Stimulated activated CD4-positive, alpha-beta T cell treated with anti-CD3 and anti-CD28 coated beads, Interleukin-1b, Interleukin-23, amount 100 ng/mL, for 48 hours (primary cell): ENCODE measurements around the gene TMEM14A.
"Not testable (repeated sequence)": the region's sequence is repeated elsewhere in the genome, so short reads cannot be mapped to it uniquely, and the experiment has no call there.

Experiments
- DNase-seq: peaks from one replicate; pipeline ENCODE4 v3.0.0-alpha.2; 2020

Gene TMEM14A

DNA sequence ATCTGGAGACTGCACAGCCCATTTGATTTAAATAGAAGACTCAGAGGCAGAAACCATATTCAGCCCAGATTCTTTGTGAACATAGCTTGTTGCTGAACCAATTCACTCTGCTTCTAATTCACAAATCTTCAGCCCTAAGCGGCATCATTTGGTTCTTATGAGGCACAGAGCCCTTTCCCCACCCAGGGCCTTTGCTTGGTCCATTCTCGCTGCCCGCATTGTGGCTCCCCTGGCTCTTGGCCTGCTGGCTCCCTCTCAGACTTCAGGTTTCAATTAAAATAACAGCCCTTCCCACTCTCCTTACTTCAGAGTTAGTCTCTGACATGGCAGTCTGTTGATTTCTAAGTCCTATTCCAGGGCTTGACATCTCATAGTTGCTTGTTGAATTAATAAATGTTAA is 9.4 kb upstream of the TMEM14A start:
- DNase-seq: no peak

DNA sequence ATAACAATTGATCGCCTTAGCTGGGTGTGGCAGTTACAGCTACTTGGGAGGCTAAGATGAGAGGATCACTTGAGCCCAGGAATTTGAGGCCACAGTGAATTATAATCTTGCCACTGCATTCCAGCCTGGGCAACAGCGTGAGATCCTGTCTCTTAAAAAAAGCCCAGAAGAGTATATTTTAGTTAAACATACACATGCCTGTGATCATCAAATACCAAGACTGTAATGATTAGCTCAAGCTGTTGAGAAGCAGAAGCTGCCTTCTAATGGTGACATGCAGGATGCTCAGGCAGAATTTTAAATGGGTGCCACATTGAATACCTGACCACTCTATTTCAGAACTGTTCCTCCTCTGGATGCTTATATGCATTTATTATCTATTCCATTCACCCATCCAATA is 8.9 kb upstream of the TMEM14A start:
- DNase-seq: no peak

DNA sequence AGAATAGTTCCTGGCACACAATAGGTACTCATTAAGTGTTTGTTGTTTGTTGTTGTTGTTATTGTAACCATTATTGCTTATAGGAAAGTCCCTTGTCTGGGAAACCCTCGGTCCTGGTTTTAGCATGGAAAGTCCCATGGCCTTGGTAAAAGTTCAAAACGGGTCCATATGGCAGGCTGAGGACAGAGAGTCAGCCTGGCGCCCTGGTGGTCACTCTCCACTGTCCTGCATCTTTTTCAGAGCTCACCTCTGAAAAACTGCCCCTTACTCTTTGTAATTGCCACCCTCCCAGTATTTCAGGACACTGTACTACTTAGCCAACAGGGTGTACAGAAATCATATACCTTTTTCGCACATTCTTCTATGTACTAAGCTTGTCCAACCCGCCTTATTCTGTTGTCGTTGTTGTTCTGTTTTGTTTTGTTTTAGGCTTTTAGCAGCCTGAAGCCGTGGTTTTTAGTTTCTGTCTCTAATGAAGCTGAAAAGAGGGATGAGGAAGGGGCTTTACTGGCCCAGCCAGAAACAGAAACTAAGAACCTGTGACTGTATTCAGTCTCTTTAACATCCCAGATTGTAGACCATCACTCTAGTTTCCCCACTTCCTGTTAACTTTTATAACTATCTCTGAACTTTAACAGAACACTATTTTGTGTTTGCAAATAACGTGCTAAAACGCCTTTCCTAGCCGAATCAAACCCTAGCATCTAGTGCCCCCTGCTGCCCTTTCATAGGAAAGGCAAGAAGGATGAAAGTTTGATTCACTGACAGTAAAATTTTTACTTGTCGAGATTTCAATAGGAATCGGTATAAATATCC is 7.6 kb upstream of the TMEM14A start:
- DNase-seq: peak; percentile 60

GRCh38 chr6:52663936-52664185 is 7.1 kb upstream of the TMEM14A start:
- no peak for DNase-seq

GRCh38 chr6:52664186-52664990 is 6.5 kb upstream of the TMEM14A start:
- peak; percentile 82 for DNase-seq

DNA sequence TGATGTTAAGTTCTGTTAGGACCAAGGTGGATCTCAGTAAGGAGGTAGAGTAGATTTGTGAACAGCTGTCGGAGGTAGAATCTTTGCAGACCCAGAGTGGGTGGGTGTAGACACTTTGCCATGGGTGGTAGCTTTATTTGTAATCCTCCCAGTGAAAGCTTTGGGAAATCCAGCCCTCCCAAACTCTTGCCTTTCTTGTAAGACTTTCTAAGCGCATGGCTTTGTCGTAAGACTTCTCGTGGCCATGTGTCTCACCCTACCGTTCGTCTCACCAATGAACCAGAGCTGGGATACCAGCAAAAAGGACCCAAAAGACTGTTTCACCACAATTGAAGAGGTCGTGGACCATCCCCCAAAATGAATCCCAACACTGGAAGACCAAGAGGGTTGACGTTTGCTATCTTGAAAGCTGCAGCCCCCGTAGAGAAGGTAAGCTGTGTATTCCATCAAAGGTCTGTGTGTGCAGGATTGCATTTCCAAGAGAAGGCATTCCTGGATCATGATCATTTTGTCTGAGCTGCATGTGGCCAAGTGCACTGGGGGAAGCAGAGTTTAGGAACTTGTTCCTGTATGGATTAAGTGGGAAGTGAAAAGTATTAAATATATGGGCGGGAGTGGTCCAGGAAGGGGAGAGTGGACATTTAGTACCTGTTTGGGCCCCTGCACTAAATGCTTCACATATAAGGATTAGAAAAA is 5.8 kb upstream of the TMEM14A start:
- no peak for DNase-seq

DNA sequence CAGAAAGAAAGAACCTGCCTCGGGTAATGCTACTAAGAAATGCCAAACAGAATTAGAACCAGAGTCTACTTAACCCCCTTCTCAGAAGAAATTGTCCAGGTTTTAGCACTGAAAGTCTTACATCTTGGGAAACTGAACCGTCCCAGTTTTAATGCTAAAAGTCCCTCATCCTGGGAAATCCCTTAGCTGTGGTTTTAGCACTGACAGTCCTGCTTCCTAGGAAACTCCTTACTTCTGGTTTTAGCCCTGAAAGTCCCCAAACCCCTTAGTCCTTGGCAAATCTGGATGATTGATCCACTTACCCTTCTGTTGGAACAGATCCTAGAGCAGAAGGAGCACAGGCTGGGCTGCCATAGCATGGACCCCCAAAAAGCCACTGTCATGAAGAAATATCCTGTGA is 4.8 kb upstream of the TMEM14A start:
- DNase-seq: no peak

DNA sequence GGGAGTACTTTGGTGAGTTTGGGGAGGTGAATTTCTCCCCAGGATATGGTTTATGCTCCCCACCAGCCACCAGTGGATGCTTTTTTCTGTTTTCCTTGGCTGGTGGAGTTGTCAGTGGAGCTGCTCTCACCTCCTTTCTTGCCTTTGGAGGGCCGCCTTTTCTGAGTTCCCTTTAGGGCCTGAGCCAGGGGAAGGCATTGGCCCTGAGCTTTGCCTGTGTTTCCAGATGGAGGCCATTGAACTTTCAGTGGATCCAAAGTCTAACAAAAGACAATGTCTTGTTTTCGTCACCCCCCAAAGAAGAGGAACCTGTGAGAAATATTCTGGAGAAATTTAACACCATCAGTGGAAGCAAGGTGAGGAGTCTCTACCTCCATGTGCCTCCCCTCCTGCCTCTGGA is 4.4 kb upstream of the TMEM14A start:
- no peak for DNase-seq

DNA sequence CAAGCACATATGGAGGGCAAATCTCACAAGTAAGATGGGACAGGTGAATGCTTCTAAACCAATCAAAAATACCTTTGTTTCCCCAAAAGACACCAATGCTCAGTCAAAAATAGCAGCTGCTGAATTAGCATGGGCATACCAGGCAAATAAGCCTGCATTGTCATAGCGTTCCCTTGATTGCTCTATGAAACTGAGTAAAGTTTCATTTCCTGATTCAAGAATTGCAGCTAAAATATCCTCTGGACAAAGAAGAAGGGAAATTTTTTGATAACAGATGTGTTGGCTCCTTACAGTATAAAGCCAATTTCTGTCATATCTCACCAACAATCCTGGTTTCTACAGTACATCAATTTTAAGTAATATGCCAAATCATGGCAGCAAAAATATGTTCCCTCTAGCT is 3.3 kb upstream of the TMEM14A start:
- DNase-seq: no peak

GRCh38 chr6:52671676-52672075 is 763 bp downstream of the TMEM14A start:
- no peak for DNase-seq

DNA sequence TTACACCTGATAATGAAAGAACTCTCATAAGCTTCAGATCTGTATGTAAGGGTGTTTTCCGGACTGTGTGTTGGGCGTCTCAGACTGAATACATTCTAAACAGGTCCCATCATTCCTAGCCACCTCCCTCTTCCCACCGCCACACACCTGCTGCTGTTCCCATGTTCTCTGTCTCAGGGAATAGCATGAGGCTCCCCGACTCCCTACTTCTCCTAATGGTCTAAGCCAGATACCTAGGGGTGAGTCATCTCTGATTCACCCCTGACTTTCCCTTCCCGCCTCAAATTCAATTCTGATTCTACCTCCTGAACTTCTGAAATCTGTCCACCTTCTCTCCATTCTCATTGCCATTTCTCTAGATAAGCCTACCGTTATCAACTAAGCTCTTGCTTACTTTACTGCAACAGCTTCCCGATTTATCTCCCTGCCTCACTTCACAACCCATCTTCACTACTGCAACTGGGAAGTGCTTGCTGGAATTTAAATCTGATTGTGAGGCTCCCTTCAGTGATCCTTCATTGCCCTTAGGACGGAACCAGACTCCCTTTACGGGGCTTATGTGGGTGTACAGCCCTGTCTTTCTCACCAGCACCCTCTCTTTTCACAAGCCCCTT is 1.6 kb downstream of the TMEM14A start:
- no peak for DNase-seq

GRCh38 chr6:52674666-52675065 is 3.8 kb downstream of the TMEM14A start:
- no peak for DNase-seq

- DNase-seq: no peak
Measured at GRCh38 chr6:52675372-52675771, 4.5 kb downstream of the TMEM14A start.

DNA sequence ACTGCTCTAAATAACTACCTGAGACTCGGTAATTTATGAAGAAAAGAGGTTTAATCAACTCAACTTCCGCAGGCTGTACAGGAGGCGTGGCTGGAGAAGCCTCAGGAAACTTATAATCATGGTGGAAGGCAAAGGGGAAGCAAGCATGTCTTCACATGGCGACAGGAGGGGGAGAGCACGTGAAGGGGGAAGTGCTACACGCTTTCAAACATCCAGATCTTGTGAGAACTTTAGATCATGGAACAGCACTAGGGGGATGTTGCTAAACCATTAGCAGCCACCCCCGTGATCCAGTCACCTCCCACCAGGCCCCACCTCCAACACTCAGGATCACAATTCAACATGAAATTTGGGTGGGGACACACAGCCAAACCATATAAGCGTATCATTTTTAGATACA is 5.7 kb downstream of the TMEM14A start:
- DNase-seq: not testable (repeated sequence)

GRCh38 chr6:52681416-52681815 is 10.5 kb downstream of the TMEM14A start:
- DNase-seq: no peak

- no peak for DNase-seq
Measured at GRCh38 chr6:52686878-52687699, 16.2 kb downstream of the TMEM14A start.

DNA sequence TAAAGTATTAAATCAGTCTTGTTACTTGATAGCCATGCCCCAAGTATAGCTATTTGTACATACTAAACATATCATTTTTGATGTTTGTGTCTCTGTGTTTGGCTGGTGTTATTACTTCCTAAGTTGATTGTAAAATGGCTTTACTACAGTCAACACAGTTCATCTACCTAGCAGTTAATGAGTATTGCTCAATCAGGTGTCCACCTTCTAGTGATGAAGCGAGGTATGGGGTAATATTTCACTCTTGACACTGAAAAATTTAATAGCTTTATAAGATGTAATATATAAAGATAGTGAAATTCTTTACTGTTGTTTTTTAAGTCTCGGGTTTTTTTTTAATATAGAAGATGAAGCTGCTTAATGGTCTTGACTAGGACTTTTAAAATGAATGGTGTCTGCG is 18.9 kb downstream of the TMEM14A start:
- DNase-seq: no peak

GRCh38 chr6:52691718-52692117 is 20.8 kb downstream of the TMEM14A start:
- no peak for DNase-seq

DNA sequence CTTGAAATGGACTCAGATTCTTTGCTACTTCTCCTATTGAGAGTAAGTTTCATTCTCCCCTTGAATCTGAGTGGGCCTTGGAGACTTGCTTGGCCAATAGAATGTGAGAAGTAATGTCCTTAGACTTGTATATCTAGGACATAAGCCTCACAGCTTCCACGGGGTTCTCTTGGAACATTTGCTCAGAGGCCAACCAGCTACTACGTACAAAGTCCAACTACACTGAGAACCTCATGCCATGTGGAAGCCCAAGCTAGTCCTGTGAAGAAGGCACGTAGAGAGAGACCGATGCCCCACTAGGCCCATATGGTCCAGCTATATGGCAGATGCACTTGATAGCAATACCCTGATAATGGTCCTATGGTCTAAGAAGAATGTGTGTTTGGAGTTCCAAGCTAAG is 22.9 kb downstream of the TMEM14A start:
- DNase-seq: no peak

GRCh38 chr6:52694404-52694803 is 23.5 kb downstream of the TMEM14A start:
- no peak for DNase-seq

DNA sequence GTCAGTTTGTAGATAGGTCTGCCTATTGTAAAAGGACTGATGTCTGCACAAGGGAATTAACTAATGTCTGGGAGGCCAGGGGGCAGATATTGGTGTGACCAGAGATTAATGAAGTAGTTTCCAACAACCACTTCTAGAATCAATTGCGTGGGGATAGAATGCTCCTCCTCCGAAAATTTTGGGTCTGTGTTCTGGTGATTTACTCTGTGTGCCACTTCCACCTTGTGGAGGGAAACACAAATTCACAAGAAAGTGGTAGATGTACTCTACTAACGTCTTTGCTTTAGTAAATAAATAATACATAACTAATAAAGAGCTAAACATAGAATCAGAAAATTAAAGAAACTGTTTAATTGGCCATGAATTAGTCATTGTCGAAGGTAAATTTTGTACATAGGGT is 25.5 kb downstream of the TMEM14A start:
- no peak for DNase-seq

GRCh38 chr6:52697903-52698302 is 27.0 kb downstream of the TMEM14A start:
- no peak for DNase-seq

DNA sequence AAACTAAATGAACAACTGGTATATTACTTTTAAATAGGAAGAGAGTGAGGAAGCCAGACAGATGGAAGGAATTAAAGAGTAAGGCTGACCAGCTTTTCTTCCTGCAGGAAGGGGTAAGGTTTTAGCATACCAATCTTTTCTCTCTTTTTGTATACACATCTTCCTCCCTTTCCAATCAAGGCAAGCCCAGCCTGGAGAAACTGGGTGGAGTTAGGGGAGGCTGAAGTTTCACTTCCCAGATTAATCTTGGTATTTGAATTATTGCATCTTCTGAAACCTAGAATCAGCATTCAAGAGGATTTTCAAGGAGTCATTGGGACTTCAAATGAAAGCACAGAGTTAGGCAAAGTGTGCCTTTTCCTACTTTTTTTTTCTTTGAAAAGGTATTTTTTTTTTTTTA is 33.1 kb downstream of the TMEM14A start:
- DNase-seq: no peak
